Heart right ventricle (tissue), 16 donors: Measurements from ENCODE around the gene CST8. TPM values are rescaled to one million over a fixed set of nuclear protein-coding genes. Genes with fewer than 3 reads are reported as not detected.

ENCODE experiments used
- ATAC-seq, 8 donors: fragments of 200-7000 bp; cut with Tn5 transposase; one replicate each; pipeline ENCODE4 v1.9.1; 2020; ENCODE audit warnings: mild to moderate bottlenecking in 8 of 8, moderate library complexity in 8 of 8, moderate number of reproducible peaks in 1 of 8
- DNase-seq, 2 donors: peaks; one replicate each; pipeline ENCODE4 v3.0.0-alpha.2; 2020
- H3K27ac ChIP-seq, 10 donors: fragments of 200-600 bp; sonication (generic) in 2 of 10; one replicate each; pipeline versions ENCODE4 v1.5.0 to v1.8.0; 2020 to 2022; ENCODE audit warnings: mild to moderate bottlenecking in 3 of 10
- H3K27me3 ChIP-seq, 7 donors: fragments of 200-600 bp; one replicate each; pipeline ENCODE4 v1.8.0; 2021 to 2022; ENCODE audit warnings: mild to moderate bottlenecking in 2 of 7
- H3K36me3 ChIP-seq, 9 donors: fragments of 200-600 bp; sonication (generic) in 1 of 9; one replicate each; pipeline versions ENCODE4 v1.5.0 to v1.8.0; 2020 to 2022; ENCODE audit warnings: mild to moderate bottlenecking in 2 of 9
- H3K4me1 ChIP-seq, 9 donors: fragments of 200-600 bp; sonication (generic) in 1 of 9; one replicate each; pipeline versions ENCODE4 v1.5.0 to v1.8.0; 2020 to 2022; ENCODE audit warnings: mild to moderate bottlenecking in 4 of 9
- H3K4me3 ChIP-seq, 10 donors: fragments of 200-600 bp; sonication (generic) in 2 of 10; one replicate each; pipeline versions ENCODE4 v1.5.0 to v1.8.0; 2020 to 2022; ENCODE audit warnings: mild to moderate bottlenecking in 7 of 10, moderate library complexity in 2 of 10
- H3K9me3 ChIP-seq, 11 donors: fragments of 200-600 bp in 10 of 11; sonication (generic) in 2 of 11; one replicate each; pipeline versions ENCODE4 v1.5.0 to v1.8.0; 2013 to 2022; ENCODE audit warnings: mild to moderate bottlenecking in 2 of 11, control low read depth in 1 of 11, moderate library complexity in 1 of 11
- CTCF ChIP-seq, 9 donors: fragments of 200-600 bp; sonication (generic) in 2 of 9; IDR thresholded peaks; one replicate each; pipeline versions ENCODE4 v1.5.0 to v1.8.0; 2021 to 2022; ENCODE audit warnings: antibody characterized with exemption in 9 of 9, mild to moderate bottlenecking in 5 of 9, moderate library complexity in 1 of 9
- WGBS, 2 donors: extraction: QIAGEN DNeasy Blood & Tissue Kit; methylation state at CpG; one replicate each; pipeline ENCODE4 v1.1.7; 2013; ENCODE audit warnings: inconsistent platforms in 1 of 2; 5-methylcytosine and 5-hydroxymethylcytosine counted together
- intact Hi-C, 10 donors: fragments of 100-400 bp; cut with DNase I; formaldehyde crosslinking; loops; one replicate each; pipeline versions ENCODE4 v1.11.1 to v1.14.2; 2022
- polyA plus RNA-seq, 2 donors: library from polyadenylated mRNA; stranded (reverse); fragments of 200-250 nt; gene quantifications; one replicate each; pipeline ENCODE4 v1.2.3, GENCODE V29; 2013
- total RNA-seq, 10 donors: library from RNA; stranded (reverse); fragmentation: NEBNext Ultra II Directional in 3 of 10; extraction: Animal tissue kit (Norgen Biotek cat#: 25700) in 3 of 10; gene quantifications; one replicate each; pipeline versions ENCODE4 v1.2.1 to v1.2.4, GENCODE V29; 2021 to 2023
- donor health status: Arrhythmogenic right ventricular cardiomyopathy.
- donor health status: ischemic (EF 13 %, LVEDD 7.1; RV severe dilation, severe dysfunction).
- donor health status: healthy with polysubstance abuse.
- donor health status: DM: no; HTN: yes; CAD: no.
- donor health status: DM: no; HTN: no; CAD: no.
- donor health status: ischemic (EF 25% LVEDD 6.9; RV normal size, moderate dysfunction).
- donor health status: ischemic (EF 25% LVEDD 5.7; RV mildly dilated, moderate dysfunction).
- donor health status: healthy.
- donor health status: DM: yes; HTN: yes; CAD: no.
- donor health status: Ischemic cardiomyopathy.
- donor health status: ischemic (EF 35%, LVEDD 5.7; RV mildly dilated, moderate dysfunction).
- donor health status: nonischemic (EF 11% LVEDD 7.7; RV severe dilation, severe dysfunction).
- donor health status: DM: yes; HTN: yes; CAD: no.
- donor health status: PGD.
- donor health status: ischemic (EF 29% LVEDD 5.4; RV normal size, mild dysfunction).
- donor health status: nonischemic (EF 23%, LVEDD 6.1; RV moderate dilation, normal function).

The CST8 gene
- total and polyA plus RNA-seq, 12 donors = not detected

- H3K36me3 ChIP-seq = no peaks in the 10 kb centered on the region
- no peaks in the 10 kb centered on the region for H3K9me3 ChIP-seq
- H3K4me1 ChIP-seq = peaks cover 0 to 10% (median 0%) of the 10 kb centered on the region in 9 donors
- no peak for TF ChIP-seq CTCF (IDR thresholded peaks at IDR 0.05)
- H3K27ac ChIP-seq = no peak overlapping the region
- WGBS, 2 donors = 41 to 61% methylated on average over 1 of the region's 1 CpG
- H3K4me3 ChIP-seq = no peak overlapping the region
- DNase-seq = no peak
- intact Hi-C loops = no loop called here
- H3K27me3 ChIP-seq = peaks cover 0 to 19% (median 3%) of the 10 kb centered on the region in 7 donors
- no peak for ATAC-seq
Observed at GRCh38 chr20:23541330-23541729, 50.4 kb downstream of the CST8 start.

- intact Hi-C loops = no loop called here
- H3K27ac ChIP-seq = no peak overlapping the region
- H3K4me1 ChIP-seq = peaks cover 0 to 7% (median 0%) of the 10 kb centered on the region in 9 donors
- TF ChIP-seq CTCF (IDR thresholded peaks at IDR 0.05) = no peak
- H3K27me3 ChIP-seq = peaks cover 0 to 19% (median 3%) of the 10 kb centered on the region in 7 donors
- DNase-seq (no peak), ATAC-seq (no peak)
- H3K9me3 ChIP-seq = no peaks in the 10 kb centered on the region
- no peaks in the 10 kb centered on the region for H3K36me3 ChIP-seq
- 69 to 74% methylated on average over 2 of the region's 2 CpGs for WGBS, 2 donors
- no peak overlapping the region for H3K4me3 ChIP-seq
Observed at GRCh38 chr20:23541776-23542175, 50.9 kb downstream of the CST8 start.

- no peak overlapping the region for H3K4me3 ChIP-seq
- H3K27ac ChIP-seq = no peak overlapping the region
- no peak for TF ChIP-seq CTCF (IDR thresholded peaks at IDR 0.05)
- no peaks in the 10 kb centered on the region for H3K9me3 ChIP-seq
- intact Hi-C loops = no loop called here
- ATAC-seq (no peak), DNase-seq (no peak)
- no peaks in the 10 kb centered on the region for H3K36me3 ChIP-seq
- WGBS, 2 donors = 47 to 50% methylated on average over 5 of the region's 5 CpGs
- peaks cover 0 to 7% (median 0%) of the 10 kb centered on the region in 9 donors for H3K4me1 ChIP-seq
- peaks cover 0 to 19% (median 3%) of the 10 kb centered on the region in 7 donors for H3K27me3 ChIP-seq
Observed at GRCh38 chr20:23542801-23543200, 51.9 kb downstream of the CST8 start.

GRCh38 chr20:23544133-23544532 is 53.2 kb downstream of the CST8 start:
- no peak for TF ChIP-seq CTCF (IDR thresholded peaks at IDR 0.05)
- H3K4me1 ChIP-seq = peaks cover 0 to 7% (median 0%) of the 10 kb centered on the region in 9 donors
- no peak overlapping the region for H3K4me3 ChIP-seq
- no peaks in the 10 kb centered on the region for H3K36me3 ChIP-seq
- peaks cover 0 to 20% (median 6%) of the 10 kb centered on the region in 7 donors for H3K27me3 ChIP-seq
- DNase-seq (no peak), ATAC-seq (no peak)
- WGBS, 2 donors = 89 to 91% methylated on average over 6 of the region's 6 CpGs
- intact Hi-C loops = no loop called here
- no peak overlapping the region for H3K27ac ChIP-seq
- H3K9me3 ChIP-seq = no peaks in the 10 kb centered on the region

Other genes starting within 250 kb of the CST8 start
- gene NXT1, start 140.3 kb upstream of the CST8 start, total RNA-seq = 10 to 100 TPM in 2 of 10 donors, 1 to 10 TPM in 8; 4.5 to 12.9 (median 6.5) TPM
- gene NXT1, start 140.3 kb upstream of the CST8 start, polyA plus RNA-seq = 10 to 100 TPM in 1 of 2 donors, 1 to 10 TPM in 1; 6.6 to 21.3 TPM
- gene GZF1, start 128.9 kb upstream of the CST8 start, total RNA-seq = 10 to 100 TPM; 20.6 to 42.7 (median 28.8) TPM
- 10 to 100 TPM in 1 of 2 donors, 1 to 10 TPM in 1; 8.6 to 10.0 TPM for gene GZF1, start 128.9 kb upstream of the CST8 start, polyA plus RNA-seq
- 1 to 10 TPM; 3.1 to 7.2 (median 6.1) TPM for gene NAPB, start 69.6 kb upstream of the CST8 start, total RNA-seq
- gene NAPB, start 69.6 kb upstream of the CST8 start, polyA plus RNA-seq = 1 to 10 TPM; 2.1 to 5.8 TPM
- not detected for gene CSTL1, start 51.4 kb upstream of the CST8 start, total RNA-seq
- gene CSTL1, start 51.4 kb upstream of the CST8 start, polyA plus RNA-seq = not detected
- gene CST11, start 38.2 kb upstream of the CST8 start, total RNA-seq = not detected
- not detected for gene CST11, start 38.2 kb upstream of the CST8 start, polyA plus RNA-seq
- gene CST9L, start 77.4 kb downstream of the CST8 start, total RNA-seq = not detected
- gene CST9L, start 77.4 kb downstream of the CST8 start, polyA plus RNA-seq = not detected
- not detected for gene CST9, start 114.8 kb downstream of the CST8 start, total RNA-seq
- not detected for gene CST9, start 114.8 kb downstream of the CST8 start, polyA plus RNA-seq
- 1,000 to 10,000 TPM in 1 of 10 donors, 100 to 1,000 TPM in 9; 395 to 1,066 (median 576) TPM for gene CST3, start 146.8 kb downstream of the CST8 start, total RNA-seq
- gene CST3, start 146.8 kb downstream of the CST8 start, polyA plus RNA-seq = 100 to 1,000 TPM; 633 to 805 TPM
- gene CST4, start 197.9 kb downstream of the CST8 start, total RNA-seq = not detected
- gene CST4, start 197.9 kb downstream of the CST8 start, polyA plus RNA-seq = not detected